GM21786 (cell line): ENCODE measurements around the gene RINT1.
A peak's percentile ranks its signal among the peaks of the same experiment; 100 is the strongest.

Source experiments
- ATAC-seq: cut with Tn5 transposase; IDR thresholded peaks from one replicate; pipeline ENCODE4 v1.9.1; 2021; ENCODE audit not compliant: unreplicated experiment

The RINT1 gene

GRCh38 chr7:105530546-105530945, 1.5 kb upstream of the RINT1 start:
- ATAC-seq = no peak

DNA sequence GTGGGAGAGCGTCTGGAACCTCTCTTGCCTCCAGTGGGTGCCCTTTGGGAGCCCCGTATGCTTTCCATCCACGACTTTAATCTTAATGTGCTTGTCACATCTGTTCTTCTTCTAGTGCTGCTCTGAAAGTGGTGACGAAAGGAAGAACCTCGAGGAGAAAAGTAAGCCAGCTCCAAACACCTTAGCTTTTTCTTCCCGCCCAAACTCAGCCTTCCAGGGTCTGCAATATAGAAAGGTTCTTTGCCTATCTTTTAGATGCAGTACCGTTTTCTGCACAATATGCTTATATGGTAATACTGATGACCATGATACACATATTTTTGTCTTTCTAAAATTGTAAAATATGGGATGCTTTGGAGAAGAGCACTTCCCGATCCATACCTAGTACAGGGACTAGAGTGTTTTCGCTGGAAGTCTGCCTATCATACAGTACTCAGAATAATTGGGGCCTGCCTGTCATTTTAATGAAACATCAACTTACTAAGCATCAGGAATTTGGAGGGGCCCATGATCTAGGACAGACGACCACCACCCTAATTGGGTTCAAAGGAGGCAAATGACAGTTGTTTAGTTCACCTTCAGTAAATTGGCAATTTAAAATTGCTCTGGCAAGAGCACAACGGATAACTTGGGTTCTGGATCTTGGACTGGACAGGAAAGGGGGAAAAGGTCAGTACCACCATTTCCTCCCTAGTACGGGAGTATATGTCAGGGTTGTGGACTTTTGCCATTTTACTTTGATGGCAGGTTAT, 884 bp downstream of the RINT1 start:
- ATAC-seq = no peak

GRCh38 chr7:105538339-105538738, 6.3 kb downstream of the RINT1 start:
- ATAC-seq = no peak

DNA sequence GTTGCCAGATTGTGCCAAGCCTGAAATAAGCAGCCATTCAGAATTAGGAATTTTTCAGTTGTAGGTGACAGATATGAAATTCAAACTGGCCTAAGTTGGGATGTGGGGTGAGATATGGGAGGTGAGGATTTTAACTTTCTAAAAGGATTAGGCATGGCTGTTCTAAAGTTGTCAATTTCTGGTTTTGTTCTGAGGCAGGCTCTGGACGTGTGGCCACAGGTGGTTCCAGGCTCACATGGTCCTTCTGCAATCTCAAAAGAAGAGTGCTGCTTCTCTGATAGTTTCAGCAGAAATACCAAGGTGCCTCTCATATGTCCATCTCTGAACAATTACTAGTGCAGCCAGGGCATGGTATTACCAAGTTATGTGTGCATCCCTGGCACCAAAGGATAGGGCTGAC, 27.9 kb downstream of the RINT1 start:
- ATAC-seq = no peak

- no peak for ATAC-seq
Observed at GRCh38 chr7:105565190-105565589, 33.2 kb downstream of the RINT1 start.

DNA sequence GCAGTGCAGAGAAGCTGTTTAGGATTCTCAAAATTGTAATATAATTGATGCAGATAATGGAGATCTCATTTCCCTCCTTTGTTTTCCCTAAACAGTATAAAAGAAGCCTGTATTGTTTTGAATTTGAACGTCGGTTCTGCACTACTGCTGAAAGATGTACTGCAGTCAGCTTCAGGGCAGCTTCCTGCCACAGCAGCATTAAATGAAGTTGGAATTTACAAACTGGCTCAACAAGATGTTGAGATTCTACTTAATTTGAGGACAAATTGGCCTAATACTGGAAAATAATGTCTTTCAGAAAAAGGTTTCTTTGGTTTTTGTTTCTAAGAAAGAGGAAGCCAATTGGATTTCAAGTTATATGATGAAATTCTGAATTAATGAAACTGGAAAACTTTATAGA, 35.0 kb downstream of the RINT1 start:
- no peak for ATAC-seq

- ATAC-seq = no peak
Observed at GRCh38 chr7:105567821-105568220, 35.8 kb downstream of the RINT1 start.

GRCh38 chr7:105571891-105572290, 39.9 kb downstream of the RINT1 start:
- no peak for ATAC-seq

- no peak for ATAC-seq
Observed at GRCh38 chr7:105577251-105577650, 45.2 kb downstream of the RINT1 start.

- ATAC-seq = no peak
Observed at GRCh38 chr7:105578496-105578895, 46.5 kb downstream of the RINT1 start.

DNA sequence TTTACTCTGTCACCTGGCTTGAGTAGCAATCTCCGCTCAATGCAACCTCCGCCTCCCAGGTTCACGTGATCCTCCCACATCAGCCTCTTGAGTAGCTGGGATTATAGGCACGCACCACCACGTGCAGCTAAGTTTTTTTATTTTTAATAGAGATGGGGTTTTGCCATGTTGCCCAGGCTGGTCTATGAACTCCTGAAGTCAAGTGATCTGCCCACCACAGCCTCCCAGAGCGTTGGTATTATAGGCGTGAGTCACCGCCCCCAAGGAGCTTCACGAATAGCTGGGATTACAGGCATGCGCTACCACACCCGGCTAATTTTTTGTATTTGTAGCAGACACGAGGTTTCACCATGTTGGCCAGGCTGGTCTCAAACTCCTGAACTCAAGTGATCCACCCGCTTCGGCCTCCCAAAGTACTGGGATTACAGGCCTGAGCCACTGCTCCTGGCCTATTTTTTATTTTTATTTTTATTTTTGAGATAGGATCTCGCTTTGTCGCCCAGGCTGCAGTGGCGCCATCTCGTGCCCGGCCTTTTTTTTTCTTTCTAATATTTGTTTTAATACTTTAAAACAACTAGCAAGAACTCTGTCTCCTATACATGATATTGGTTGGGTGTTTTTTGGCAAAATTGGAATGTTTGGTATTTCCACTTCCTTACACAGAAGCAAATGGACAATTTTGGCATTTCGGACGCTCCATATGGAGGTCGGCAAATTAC, 48.2 kb downstream of the RINT1 start:
- ATAC-seq = no peak

DNA sequence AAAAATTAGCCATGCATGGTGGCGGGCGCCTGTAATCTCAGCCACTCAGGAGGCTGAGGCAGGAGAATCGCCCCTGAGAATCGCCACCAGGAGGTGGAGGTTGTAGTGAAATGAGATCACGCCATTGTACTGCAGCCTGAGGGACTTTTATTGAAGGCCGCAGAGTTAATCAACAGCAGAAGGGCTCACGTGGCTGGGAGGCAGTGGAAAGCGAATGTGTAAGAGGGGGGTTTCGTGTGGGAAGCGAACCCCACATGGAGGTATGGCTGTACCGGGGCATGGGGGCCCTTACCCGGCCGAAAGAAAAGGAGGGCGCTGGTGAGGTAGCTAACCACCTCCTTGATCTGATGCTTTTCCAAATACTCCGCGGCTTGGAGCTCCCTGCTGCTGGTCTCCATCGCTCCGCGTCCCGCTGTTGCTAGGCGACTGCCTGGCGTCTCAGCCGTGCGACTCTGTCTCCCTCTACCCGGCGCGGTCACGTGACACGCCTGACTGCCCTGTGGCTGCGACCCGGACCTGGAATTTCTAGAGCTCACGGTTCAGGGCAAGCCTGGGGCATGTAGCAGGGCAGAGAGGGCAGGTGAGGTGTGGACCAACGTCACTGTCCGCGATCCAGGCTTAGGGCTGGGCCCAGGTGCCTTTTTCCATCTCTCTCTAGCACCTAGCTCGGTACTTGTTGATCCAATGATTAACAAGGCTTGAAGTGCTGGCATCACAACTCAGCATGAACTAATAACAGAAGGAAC, 49.2 kb downstream of the RINT1 start, which contains the start of gene EFCAB10:
TSS of gene EFCAB10 (minus strand) at position 428 of the 746 bp plus-strand sequence. CDS start at position 398, 30 bp downstream.
- peak; percentile 77 for ATAC-seq

DNA sequence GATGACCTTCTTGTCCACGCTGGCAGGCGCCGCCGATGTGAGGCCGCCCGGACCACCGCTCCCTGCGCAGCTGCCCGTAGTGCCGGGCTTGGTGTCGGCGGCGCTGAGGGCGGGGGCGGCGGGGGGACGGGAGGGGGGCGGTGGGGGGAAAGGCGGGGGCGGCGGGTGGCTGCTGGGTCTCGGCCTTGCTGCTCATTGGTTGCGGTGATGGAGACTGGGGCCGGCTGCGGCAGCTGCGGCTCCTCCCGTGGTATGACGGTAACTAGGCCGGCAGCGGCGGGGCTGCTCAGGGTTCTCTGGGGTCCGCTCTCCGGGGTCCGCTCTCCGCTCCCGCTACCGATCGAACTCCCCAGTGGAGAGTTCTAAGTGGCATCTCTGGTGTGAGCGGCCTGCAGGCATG, 51.1 kb downstream of the RINT1 start:
- no peak for ATAC-seq

DNA sequence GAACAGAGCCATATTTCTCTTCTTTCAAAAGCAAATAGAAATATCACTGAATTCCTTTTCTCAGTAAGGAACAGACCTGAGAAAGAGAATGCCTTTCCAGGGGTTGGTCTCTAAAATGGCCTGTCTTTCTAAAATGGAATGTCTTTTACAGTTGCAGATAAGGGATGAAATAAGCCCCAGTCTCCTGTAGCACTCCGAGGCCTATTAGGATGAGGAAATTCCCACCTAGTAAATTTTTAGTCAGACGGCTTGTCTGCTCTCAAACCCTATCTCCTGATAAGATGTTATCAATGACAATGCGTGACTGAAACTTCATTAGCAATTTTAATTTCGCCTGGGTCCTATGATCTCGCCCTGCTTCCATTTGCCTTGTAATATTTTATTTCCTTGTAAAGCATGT, 52.2 kb downstream of the RINT1 start:
- no peak for ATAC-seq

GRCh38 chr7:105585850-105586500, 54.0 kb downstream of the RINT1 start:
- ATAC-seq = no peak

GRCh38 chr7:105587909-105588635, 56.1 kb downstream of the RINT1 start:
- no peak for ATAC-seq

GRCh38 chr7:105589356-105590077, 57.5 kb downstream of the RINT1 start:
- ATAC-seq = peak; percentile 89

- no peak for ATAC-seq
Observed at GRCh38 chr7:105590793-105591192, 58.8 kb downstream of the RINT1 start.

GRCh38 chr7:105591522-105591921, 59.5 kb downstream of the RINT1 start:
- ATAC-seq = no peak

DNA sequence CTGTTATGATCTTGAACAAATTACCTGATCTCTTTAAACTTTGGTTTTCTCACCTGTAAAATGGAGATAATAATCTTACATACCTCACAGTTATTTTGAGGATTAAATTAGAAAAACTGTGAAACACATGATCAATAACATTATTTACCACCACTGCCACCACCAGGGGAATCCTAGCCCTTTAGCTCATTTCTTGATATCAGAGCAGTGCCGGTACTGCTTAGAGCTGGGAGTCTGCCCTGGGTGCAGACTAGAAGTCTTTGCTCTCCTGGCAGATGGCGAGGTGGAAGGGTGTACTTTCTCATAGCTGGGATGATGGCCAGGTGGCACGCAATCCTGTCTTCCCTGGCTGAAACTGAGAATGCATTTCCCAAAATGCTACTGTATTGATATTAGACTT, 62.0 kb downstream of the RINT1 start:
- ATAC-seq = no peak
